VCaP (cell line): ENCODE measurements around the gene MMP25.
"Not testable (repeated sequence)": the region's sequence is repeated elsewhere in the genome, so short reads cannot be mapped to it uniquely, and the experiment has no call there.

Source experiments
- H3K27ac ChIP-seq: fragments of 450-650 bp; 2 replicates; pipeline ENCODE4 v1.5.1; 2017
- TF ChIP-seq, protein P1 (sequence below): fragments of 450-650 bp; conservative IDR thresholded peaks from 2 replicates; pipeline ENCODE4 v1.5.1; 2017; ENCODE audit warnings: mild to moderate bottlenecking, moderate library complexity

MMP25 gene

DNA sequence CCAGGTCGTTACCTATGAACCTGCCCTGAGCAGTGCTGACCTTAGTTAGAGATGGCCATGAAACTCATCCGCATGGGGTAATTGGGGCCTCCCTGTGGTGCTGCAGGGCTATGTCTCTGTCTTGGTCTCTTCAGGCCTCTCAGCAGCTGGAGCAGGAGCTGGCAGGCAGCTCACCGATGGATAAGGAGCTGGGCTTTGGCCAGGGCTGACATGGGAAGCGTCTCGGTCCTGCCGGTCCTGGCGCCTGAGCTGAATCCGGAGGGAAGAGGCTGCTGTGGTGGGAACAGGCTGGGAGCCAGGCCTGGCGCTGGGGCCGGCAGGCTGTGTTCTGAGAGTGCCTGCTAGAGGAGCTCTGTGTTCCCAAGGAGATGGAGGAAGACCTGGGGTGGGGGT, 29.2 kb downstream of the MMP25 start:
- no peak overlapping the region for H3K27ac ChIP-seq
- TF ChIP-seq, protein P1, sequence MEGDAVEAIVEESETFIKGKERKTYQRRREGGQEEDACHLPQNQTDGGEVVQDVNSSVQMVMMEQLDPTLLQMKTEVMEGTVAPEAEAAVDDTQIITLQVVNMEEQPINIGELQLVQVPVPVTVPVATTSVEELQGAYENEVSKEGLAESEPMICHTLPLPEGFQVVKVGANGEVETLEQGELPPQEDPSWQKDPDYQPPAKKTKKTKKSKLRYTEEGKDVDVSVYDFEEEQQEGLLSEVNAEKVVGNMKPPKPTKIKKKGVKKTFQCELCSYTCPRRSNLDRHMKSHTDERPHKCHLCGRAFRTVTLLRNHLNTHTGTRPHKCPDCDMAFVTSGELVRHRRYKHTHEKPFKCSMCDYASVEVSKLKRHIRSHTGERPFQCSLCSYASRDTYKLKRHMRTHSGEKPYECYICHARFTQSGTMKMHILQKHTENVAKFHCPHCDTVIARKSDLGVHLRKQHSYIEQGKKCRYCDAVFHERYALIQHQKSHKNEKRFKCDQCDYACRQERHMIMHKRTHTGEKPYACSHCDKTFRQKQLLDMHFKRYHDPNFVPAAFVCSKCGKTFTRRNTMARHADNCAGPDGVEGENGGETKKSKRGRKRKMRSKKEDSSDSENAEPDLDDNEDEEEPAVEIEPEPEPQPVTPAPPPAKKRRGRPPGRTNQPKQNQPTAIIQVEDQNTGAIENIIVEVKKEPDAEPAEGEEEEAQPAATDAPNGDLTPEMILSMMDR, result no peak

- H3K27ac ChIP-seq, result not testable (repeated sequence)
Measured at GRCh38 chr16:3075946-3076345, 29.6 kb downstream of the MMP25 start.

DNA sequence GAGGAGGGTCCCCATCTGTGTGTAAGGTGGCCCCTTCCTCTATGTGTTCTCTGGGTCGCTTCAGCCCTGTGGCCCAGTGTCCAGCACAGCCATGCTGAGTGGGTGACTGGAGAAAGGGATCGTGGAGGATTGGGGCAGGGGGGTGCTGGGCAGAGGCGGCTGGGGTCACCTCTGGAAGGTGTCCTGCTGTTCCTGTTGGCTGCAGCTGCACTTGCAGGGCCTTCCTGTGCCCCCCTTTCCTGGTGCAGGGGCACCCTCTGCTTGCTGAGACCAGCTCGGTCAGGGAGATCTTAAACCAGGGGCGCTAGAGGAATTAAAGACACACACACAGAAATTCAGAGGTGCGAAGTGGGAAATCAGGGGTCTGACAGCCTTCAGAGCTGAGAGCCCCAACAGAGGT, 30.2 kb downstream of the MMP25 start:
- H3K27ac ChIP-seq, result no peak overlapping the region
- TF ChIP-seq, protein P1, result no peak

GRCh38 chr16:3080024-3080423, 33.7 kb downstream of the MMP25 start:
- TF ChIP-seq, protein P1, result no peak
- no peak overlapping the region for H3K27ac ChIP-seq

DNA sequence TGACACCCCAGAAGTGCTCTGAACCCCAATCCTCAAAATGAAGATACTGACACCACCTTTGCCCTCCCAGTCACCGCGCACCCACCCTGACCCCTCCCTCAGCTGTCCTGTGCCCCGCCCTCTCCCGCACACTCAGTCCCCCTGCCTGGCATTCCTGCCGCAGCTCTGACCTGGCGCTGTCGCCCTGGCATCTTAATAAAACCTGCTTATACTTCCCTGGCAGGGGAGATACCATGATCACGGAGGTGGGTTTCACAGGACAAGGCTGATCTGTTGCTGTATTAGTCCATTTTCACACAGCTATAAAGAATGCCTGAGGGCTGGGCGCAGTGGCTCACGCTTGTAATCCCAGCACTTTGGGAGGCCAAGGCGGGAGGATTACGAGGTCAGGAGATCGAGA, 35.6 kb downstream of the MMP25 start:
- H3K27ac ChIP-seq, result not testable (repeated sequence)

DNA sequence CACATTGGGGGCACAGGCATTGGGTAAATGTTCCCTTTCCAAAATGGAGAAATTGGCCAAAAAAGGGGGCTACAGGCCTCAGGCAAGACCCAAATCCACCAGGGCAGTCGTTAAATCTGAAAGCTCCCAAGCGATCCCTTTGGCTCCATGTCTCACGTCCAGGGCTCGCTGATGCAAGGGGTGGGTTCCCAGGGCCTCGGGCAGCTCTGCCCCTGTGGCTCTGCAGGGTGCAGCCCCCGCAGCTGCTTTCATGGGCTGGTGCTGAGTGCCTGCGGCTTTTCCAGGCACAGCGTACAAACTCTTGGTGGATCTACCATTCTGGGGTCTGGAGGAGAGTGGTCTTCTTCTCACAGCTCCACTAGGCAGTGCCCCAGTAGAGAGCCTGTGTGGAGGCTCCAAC, 37.0 kb downstream of the MMP25 start:
- not testable (repeated sequence) for H3K27ac ChIP-seq

DNA sequence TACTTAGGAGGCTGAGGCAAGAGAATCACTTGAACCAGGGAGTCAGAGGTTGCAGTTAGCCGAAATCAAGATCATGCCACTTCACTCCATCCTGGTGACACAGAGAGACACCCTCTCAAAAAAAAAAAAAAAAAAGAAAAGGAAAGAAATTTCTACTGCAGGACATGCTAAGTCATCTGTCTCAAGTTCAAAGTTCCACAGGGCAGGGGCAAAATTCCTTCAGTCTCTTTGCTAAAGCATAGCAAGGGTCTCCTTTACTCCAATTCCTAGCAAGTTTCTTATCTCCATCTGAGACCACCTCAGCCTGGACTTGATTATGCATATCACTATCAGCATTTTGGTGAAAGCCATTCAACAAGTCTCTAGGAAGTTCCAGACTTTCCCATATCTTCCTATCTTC, 38.1 kb downstream of the MMP25 start:
- no peak overlapping the region for H3K27ac ChIP-seq
- TF ChIP-seq, protein P1, result no peak

- no peak overlapping the region for H3K27ac ChIP-seq
- TF ChIP-seq, protein P1, result no peak
Measured at GRCh38 chr16:3084969-3085670, 38.8 kb downstream of the MMP25 start.

GRCh38 chr16:3085868-3086595, 39.7 kb downstream of the MMP25 start:
- no peak overlapping the region for H3K27ac ChIP-seq
- TF ChIP-seq, protein P1, result no peak
